ENCODE measurements around the gene CEP44.

Gene CEP44

GRCh38 chr4:174349156-174349555 is 65.4 kb downstream of the CEP44 start:
- ATAC-seq (ENCODE audit: low read depth), result no peak

DNA sequence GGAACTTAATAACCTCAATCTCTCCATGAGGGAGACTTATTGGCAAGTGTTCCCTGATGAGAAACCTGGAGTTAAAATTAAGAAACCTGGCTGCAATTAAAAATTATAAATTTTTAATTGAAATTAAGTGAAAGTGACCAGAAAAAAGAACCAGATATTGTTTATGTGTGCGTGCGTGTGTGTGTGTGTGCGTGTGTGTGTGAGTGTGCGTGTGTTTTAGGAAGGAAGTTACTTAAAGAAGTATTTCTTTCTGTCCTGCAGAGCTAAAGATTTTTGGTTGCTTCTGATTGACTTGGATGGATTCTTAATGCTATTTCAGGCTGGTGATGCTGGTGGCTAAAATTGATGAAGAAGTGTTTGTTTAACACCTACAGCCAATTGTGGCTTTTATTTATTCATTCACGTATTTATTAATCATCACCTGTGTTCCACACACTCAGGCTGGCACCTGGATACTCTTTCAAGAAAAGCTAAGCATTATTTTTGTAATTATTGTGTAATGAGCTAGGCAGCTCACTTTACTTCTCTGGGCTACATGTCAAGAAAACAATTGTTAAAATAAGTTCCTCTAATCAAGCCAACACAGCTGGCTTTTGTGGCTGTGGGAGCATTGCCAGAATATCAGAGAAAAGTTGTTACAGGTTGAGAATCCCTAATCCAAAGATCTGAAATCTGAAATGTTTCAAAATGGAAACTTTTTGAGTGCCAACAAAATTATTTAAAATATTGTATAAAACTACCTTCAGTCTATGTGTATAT is 68.5 kb downstream of the CEP44 start:
- no peak for DNase-seq (ENCODE audit: low spot score)

More at GRCh38 chr4:174349156-174349555, 65.4 kb downstream of the CEP44 start:
- no peak overlapping the region for H3K27ac ChIP-seq (ENCODE audit: poor library complexity, severe bottlenecking)
- no peak for TF ChIP-seq CTCF (IDR thresholded peaks at IDR 0.05; ENCODE audit: poor library complexity, severe bottlenecking)
- no peaks in the 10 kb centered on the region for H3K36me3 ChIP-seq (ENCODE audit: low read depth)
- no peak for DNase-seq (ENCODE audit: low spot score)
- no peaks in the 10 kb centered on the region for H3K9me3 ChIP-seq (ENCODE audit: severe bottlenecking)
- H3K4me3 ChIP-seq (ENCODE audit: severe bottlenecking), result no peak overlapping the region
- H3K4me1 ChIP-seq (ENCODE audit: insufficient read depth, poor library complexity, severe bottlenecking), result no peaks in the 10 kb centered on the region
- H3K27me3 ChIP-seq (ENCODE audit: insufficient read depth, poor library complexity, severe bottlenecking), result no peaks in the 10 kb centered on the region

DNA sequence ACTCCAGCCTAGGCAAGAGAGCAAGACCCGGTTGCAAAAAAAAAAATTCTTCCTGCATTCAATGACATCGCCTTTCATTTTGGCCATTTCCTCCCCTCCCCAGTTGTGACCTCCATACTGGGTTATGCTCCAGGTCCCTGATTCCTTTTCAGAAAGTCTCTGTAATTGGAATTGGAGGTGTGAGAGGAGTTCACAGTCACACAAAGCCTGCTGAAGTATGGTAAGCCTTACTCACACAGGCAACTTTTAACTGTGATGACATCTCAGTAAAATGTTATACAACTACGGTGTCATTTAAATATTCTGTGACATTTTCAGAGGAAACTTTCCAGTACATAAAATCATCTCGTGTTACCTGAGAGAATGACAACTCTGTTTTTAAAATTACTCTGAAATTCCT is 73.6 kb downstream of the CEP44 start:
- no peak overlapping the region for H3K27ac ChIP-seq (ENCODE audit: poor library complexity, severe bottlenecking)
- H3K4me3 ChIP-seq (ENCODE audit: severe bottlenecking), result no peak overlapping the region
- no peaks in the 10 kb centered on the region for H3K4me1 ChIP-seq (ENCODE audit: insufficient read depth, poor library complexity, severe bottlenecking)
- ATAC-seq (ENCODE audit: low read depth) (no peak), DNase-seq (ENCODE audit: low spot score) (no peak)
- H3K9me3 ChIP-seq (ENCODE audit: severe bottlenecking), result no peaks in the 10 kb centered on the region
- no peak for TF ChIP-seq CTCF (IDR thresholded peaks at IDR 0.05; ENCODE audit: poor library complexity, severe bottlenecking)
- H3K36me3 ChIP-seq (ENCODE audit: low read depth), result no peaks in the 10 kb centered on the region
- no peaks in the 10 kb centered on the region for H3K27me3 ChIP-seq (ENCODE audit: insufficient read depth, poor library complexity, severe bottlenecking)

More for the DNA sequence above, 68.5 kb downstream of the CEP44 start:
- Histone ChIP-seq H3K27ac (ENCODE audit: poor library complexity, severe bottlenecking) (no peak overlapping the region), H3K9me3 (ENCODE audit: severe bottlenecking) (no peaks in the 10 kb centered on the region), H3K36me3 (ENCODE audit: low read depth) (no peaks in the 10 kb centered on the region), H3K4me1 (ENCODE audit: insufficient read depth, poor library complexity, severe bottlenecking) (no peaks in the 10 kb centered on the region), H3K4me3 (ENCODE audit: severe bottlenecking) (no peak overlapping the region), H3K27me3 (ENCODE audit: insufficient read depth, poor library complexity, severe bottlenecking) (no peaks in the 10 kb centered on the region)
- no peak for TF ChIP-seq CTCF (IDR thresholded peaks at IDR 0.05; ENCODE audit: poor library complexity, severe bottlenecking)
- no peak for ATAC-seq (ENCODE audit: low read depth)

- no peak for TF ChIP-seq CTCF (IDR thresholded peaks at IDR 0.05; ENCODE audit: poor library complexity, severe bottlenecking)
- H3K27me3 ChIP-seq (ENCODE audit: insufficient read depth, poor library complexity, severe bottlenecking), result no peaks in the 10 kb centered on the region
- H3K27ac ChIP-seq (ENCODE audit: poor library complexity, severe bottlenecking), result no peak overlapping the region
- H3K4me1 ChIP-seq (ENCODE audit: insufficient read depth, poor library complexity, severe bottlenecking), result no peaks in the 10 kb centered on the region
- no peak for DNase-seq (ENCODE audit: low spot score)
- ATAC-seq (ENCODE audit: low read depth), result no peak
- no peak overlapping the region for H3K4me3 ChIP-seq (ENCODE audit: severe bottlenecking)
- no peaks in the 10 kb centered on the region for H3K36me3 ChIP-seq (ENCODE audit: low read depth)
- H3K9me3 ChIP-seq (ENCODE audit: severe bottlenecking), result no peaks in the 10 kb centered on the region
Observed at GRCh38 chr4:174358410-174358809, 74.7 kb downstream of the CEP44 start.

- H3K36me3 ChIP-seq (ENCODE audit: low read depth), result no peaks in the 10 kb centered on the region
- no peaks in the 10 kb centered on the region for H3K9me3 ChIP-seq (ENCODE audit: severe bottlenecking)
- H3K4me1 ChIP-seq (ENCODE audit: insufficient read depth, poor library complexity, severe bottlenecking), result no peaks in the 10 kb centered on the region
- no peak overlapping the region for H3K27ac ChIP-seq (ENCODE audit: poor library complexity, severe bottlenecking)
- DNase-seq (ENCODE audit: low spot score) (no peak), ATAC-seq (ENCODE audit: low read depth) (peak; percentile 85)
- no peak overlapping the region for H3K4me3 ChIP-seq (ENCODE audit: severe bottlenecking)
- no peak for TF ChIP-seq CTCF (IDR thresholded peaks at IDR 0.05; ENCODE audit: poor library complexity, severe bottlenecking)
- H3K27me3 ChIP-seq (ENCODE audit: insufficient read depth, poor library complexity, severe bottlenecking), result no peaks in the 10 kb centered on the region
Observed at GRCh38 chr4:174358829-174359228, 75.1 kb downstream of the CEP44 start.

Measured in RWPE2 (cell line).